Small intestine (tissue), 16 donors: ENCODE data around the gene DDX19B. TPM values are rescaled to one million over a fixed set of nuclear protein-coding genes. Genes with fewer than 3 reads are reported as not detected.
"Not testable (repeated sequence)": the region's sequence is repeated elsewhere in the genome, so short reads cannot be mapped to it uniquely, and the experiment has no call there.

Experiments
- DNase-seq, 2 donors: peaks; one replicate each; pipeline versions ENCODE4 v3.0.0 to v3.0.0-alpha.2; 2013
- FAIRE-seq: peaks from 2 replicates; lab custom pipeline; 2012; peaks lifted over from hg19 to GRCh38; lab: Jason Lieb, UNC
- H3K27ac ChIP-seq, 3 donors: one replicate each; pipeline ENCODE4 v1.5.1; 2013; ENCODE audit warnings: low read length in 2 of 3, mild to moderate bottlenecking in 2 of 3, control low read depth in 1 of 3, inconsistent platforms in 1 of 3, low read depth in 1 of 3, moderate library complexity in 1 of 3
- H3K27me3 ChIP-seq, 3 donors: one replicate each; pipeline ENCODE4 v1.6.1; 2013; ENCODE audit warnings: low read length in 3 of 3, inconsistent platforms in 1 of 3; ENCODE audit not compliant: control insufficient read depth in 3 of 3, insufficient read depth in 3 of 3
- H3K36me3 ChIP-seq, 3 donors: one replicate each; pipeline ENCODE4 v1.6.1; 2013; ENCODE audit warnings: low read length in 3 of 3, inconsistent platforms in 1 of 3, low read depth in 1 of 3, mild to moderate bottlenecking in 1 of 3, moderate library complexity in 1 of 3; ENCODE audit not compliant: control insufficient read depth in 3 of 3, insufficient read depth in 2 of 3
- H3K4me1 ChIP-seq, 3 donors: one replicate each; pipeline ENCODE4 v1.6.1; 2013; ENCODE audit warnings: low read length in 2 of 3, inconsistent platforms in 1 of 3, low read depth in 1 of 3, mild to moderate bottlenecking in 1 of 3, moderate library complexity in 1 of 3; ENCODE audit not compliant: control insufficient read depth in 3 of 3, insufficient read depth in 2 of 3
- H3K4me3 ChIP-seq, 3 donors: one replicate each; pipeline ENCODE4 v1.5.1; 2013; ENCODE audit warnings: low read length in 3 of 3, control low read depth in 1 of 3, inconsistent platforms in 1 of 3, low read depth in 1 of 3, mild to moderate bottlenecking in 1 of 3, moderate library complexity in 1 of 3
- H3K9me3 ChIP-seq, 2 donors: one replicate each; pipeline ENCODE4 v1.6.1; 2013; ENCODE audit warnings: low read depth in 1 of 2, low read length in 1 of 2; ENCODE audit not compliant: control insufficient read depth in 2 of 2, insufficient read depth in 1 of 2
- WGBS, 3 donors: extraction: QIAGEN DNeasy Blood & Tissue Kit; methylation state at CpG; one replicate each; pipeline ENCODE4 v1.1.7; 2013; 5-methylcytosine and 5-hydroxymethylcytosine counted together
- long read RNA-seq, 10 donors: transcript quantifications; one replicate each; lab custom pipeline, GENCODE V29; 2026
- polyA plus RNA-seq, 4 donors: library from polyadenylated mRNA; stranded (reverse) in 3 of 4; unstranded in 1 of 4; fragments of 200-250 nt in 3 of 4; fragments of 120-200 nt in 1 of 4; gene quantifications; one replicate each; pipeline versions ENCODE4 v1.2.1 to v1.2.3, GENCODE V29; 2013
- donor health status: healthy with polysubstance abuse.
- donor health status: control.
- donor health status: control.
- donor health status: Bipolar disorder and iron deficiency.
- donor health status: healthy.

Gene DDX19B
- polyA plus RNA-seq = 10 to 100 TPM; 21.3 to 28.9 (median 27.7) TPM
- long read RNA-seq, donor 1 = 0 reads
- long read RNA-seq, donor 2 = 0 reads
- long read RNA-seq, donor 3 = 0 reads
- long read RNA-seq, donor 4, partial matches to known transcripts = 0 of 1 reads
- long read RNA-seq, donor 4, other reads (novel, unspliced or antisense) = 0 of 1 reads
- long read RNA-seq, donor 5, partial matches to known transcripts = 0 of 1 reads
- long read RNA-seq, donor 5, other reads (novel, unspliced or antisense) = 0 of 1 reads
- long read RNA-seq, donor 6, partial matches to known transcripts = 0 of 8 reads
- long read RNA-seq, donor 6, other reads (novel, unspliced or antisense) = 0 of 8 reads
- long read RNA-seq, donor 7, transcript DDX19B-201 (12 exons, 3,386 nt) = major isoform, 5 of 7 reads
- long read RNA-seq, donor 7, partial matches to known transcripts = 0 of 7 reads
- long read RNA-seq, donor 7, other reads (novel, unspliced or antisense) = 0 of 7 reads
- long read RNA-seq, donor 8 = 0 reads
- long read RNA-seq, donor 9, partial matches to known transcripts = 0 of 1 reads
- long read RNA-seq, donor 9, other reads (novel, unspliced or antisense) = 0 of 1 reads
- long read RNA-seq, donor 10, transcript DDX19B-201 (12 exons, 3,386 nt) = major isoform, 7 of 11 reads
- long read RNA-seq, donor 10, partial matches to known transcripts = 0 of 11 reads
- long read RNA-seq, donor 10, other reads (novel, unspliced or antisense) = 0 of 11 reads

GRCh38 chr16:70298988-70299938 lies at the start of gene DDX19B:
DDX19B (plus strand) TSS chr16:70299186; CDS start chr16:70299298, 112 bp downstream.
- Histone ChIP-seq H3K27me3 (no peaks in the 10 kb centered on the region), H3K4me1 (peaks cover 0 to 5% (median 2%) of the 10 kb centered on the region in 3 donors), H3K36me3 (peaks cover 0 to 12% (median 2%) of the 10 kb centered on the region in 3 donors), H3K27ac (peak within 1 kb of the TSS; percentile 85 to 96 (median 92)), H3K4me3 (peak within 1 kb of the TSS; percentile 67 to 79 (median 76)), H3K9me3 (no peaks in the 10 kb centered on the region)
- FAIRE-seq (no peak), DNase-seq (peak; percentile 82 to 92)
- WGBS, 3 donors = 1% methylated on average over 37 of the region's 37 CpGs

- FAIRE-seq, H3K4me3 ChIP-seq, H3K27ac ChIP-seq, H3K4me1 ChIP-seq, H3K9me3 ChIP-seq, DNase-seq, H3K27me3 ChIP-seq: not testable (repeated sequence)
- peaks cover 4 to 36% (median 13%) of the 10 kb centered on the region in 3 donors for H3K36me3 ChIP-seq
- WGBS, 3 donors = 64 to 76% (median 75%) methylated on average over 4 of the region's 4 CpGs
These were observed 49.3 kb upstream of the DDX19B start for GRCh38 chr16:70249697-70250096.

DNA sequence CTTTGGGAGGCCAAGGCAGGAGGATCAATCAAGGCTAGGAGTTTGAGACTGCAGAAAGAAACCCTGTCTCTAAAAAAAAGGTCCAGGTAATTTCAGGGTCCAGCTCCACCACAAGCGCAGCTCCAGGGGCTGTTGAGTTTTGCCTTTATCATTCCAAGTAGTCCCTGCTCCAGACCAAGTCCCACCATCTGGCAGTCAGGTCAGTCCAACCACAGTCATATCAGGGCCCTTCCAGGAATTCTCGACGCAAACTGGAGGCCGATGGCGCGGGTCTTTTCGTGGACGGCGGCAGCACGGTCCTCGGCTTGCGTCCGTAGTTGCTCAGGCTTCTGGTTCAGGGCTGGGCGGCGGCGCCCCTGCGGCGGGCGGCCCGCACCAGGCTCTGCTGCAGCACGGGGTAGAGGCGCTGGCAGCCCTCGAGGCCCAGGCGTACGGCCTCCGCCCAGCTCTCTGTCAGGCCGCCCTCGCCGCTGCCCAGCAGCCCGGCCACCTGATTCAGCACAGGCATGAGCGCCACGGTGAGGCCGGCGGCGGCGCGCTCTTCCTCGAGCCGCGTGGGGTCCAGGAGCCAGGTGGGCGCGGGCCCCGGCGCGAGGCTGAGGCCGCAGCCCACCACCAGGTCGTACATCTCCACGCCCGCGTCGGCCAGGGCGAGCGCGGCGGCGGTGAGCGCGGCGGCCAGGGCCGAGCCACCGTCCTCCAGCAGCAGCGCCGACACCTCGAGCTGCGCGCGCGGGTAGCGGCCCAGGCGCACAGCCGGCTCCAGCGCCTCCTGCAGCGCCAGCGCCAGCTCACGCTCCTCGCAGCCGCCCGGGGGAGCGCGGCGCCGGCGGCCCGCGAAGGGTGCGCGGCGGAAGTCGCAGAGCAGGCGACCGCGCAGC lies 48.0 kb upstream of the DDX19B start:
- Histone ChIP-seq H3K4me3 (peak overlapping the region; percentile 50 to 98 (median 88)), H3K4me1 (peaks cover 0 to 15% (median 5%) of the 10 kb centered on the region in 3 donors), H3K27ac (peak overlapping the region; percentile 67 to 98 (median 94)), H3K36me3 (peaks cover 7 to 47% (median 18%) of the 10 kb centered on the region in 3 donors), H3K9me3 (no peaks in the 10 kb centered on the region), H3K27me3 (no peaks in the 10 kb centered on the region)
- FAIRE-seq (no peak), DNase-seq (peak; percentile 43 to 83)
- 0 to 1% (median 1%) methylated on average over 43 to 92 of the region's 92 CpGs for WGBS, 3 donors

GRCh38 chr16:70251629-70252354 lies 47.2 kb upstream of the DDX19B start, which contains the start of gene EXOSC6:
EXOSC6 (minus strand) TSS chr16:70251940; CDS start chr16:70251900, 40 bp downstream.
- WGBS, 3 donors = 2 to 3% (median 2%) methylated on average over 43 to 65 of the region's 65 CpGs
- FAIRE-seq (no peak), DNase-seq (peak; percentile 92 to 97)
- H3K4me3 ChIP-seq = peak within 1 kb of the TSS; percentile 50 to 98 (median 88)
- no peaks in the 10 kb centered on the region for H3K27me3 ChIP-seq
- peaks cover 0 to 15% (median 5%) of the 10 kb centered on the region in 3 donors for H3K4me1 ChIP-seq
- H3K9me3 ChIP-seq = no peaks in the 10 kb centered on the region
- peaks cover 7 to 54% (median 21%) of the 10 kb centered on the region in 3 donors for H3K36me3 ChIP-seq
- H3K27ac ChIP-seq = peak within 1 kb of the TSS; percentile 71 to 98 (median 94)

DNA sequence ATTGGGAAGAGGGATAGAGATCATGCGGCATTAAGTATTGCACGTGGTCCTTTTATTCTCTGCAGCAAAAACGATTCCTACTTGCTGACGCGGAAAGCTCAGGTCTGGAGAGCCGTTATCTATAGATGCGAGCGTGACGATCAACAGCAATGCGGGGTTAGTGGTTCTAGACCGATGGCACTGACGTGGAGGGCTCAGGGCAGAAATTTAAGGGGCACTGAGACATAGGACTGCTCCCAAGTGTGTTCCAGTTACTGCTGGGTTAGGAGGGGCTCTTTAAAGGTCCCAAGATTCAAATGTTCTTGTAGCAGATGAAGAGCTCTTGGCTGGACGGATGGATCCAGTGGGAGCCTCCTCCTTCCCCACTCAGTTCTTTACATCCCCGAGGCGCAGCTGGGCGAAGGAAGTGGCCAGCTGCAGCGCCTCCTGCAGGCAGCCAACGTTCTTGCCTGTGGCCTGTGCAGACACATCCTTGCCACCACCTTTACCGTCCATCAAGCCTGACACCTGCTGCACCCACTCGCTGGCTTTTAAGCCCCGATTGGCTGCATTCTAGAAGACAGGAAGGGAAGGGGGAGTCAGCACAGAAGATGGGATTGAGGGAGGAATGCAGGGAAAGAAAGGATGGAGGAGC lies 46.5 kb upstream of the DDX19B start:
- FAIRE-seq = no peak
- H3K4me1 ChIP-seq = peaks cover 0 to 15% (median 5%) of the 10 kb centered on the region in 3 donors
- H3K4me3 ChIP-seq = no peak overlapping the region
- H3K9me3 ChIP-seq = no peaks in the 10 kb centered on the region
- DNase-seq = no peak
- H3K27me3 ChIP-seq = no peaks in the 10 kb centered on the region
- H3K36me3 ChIP-seq = peaks cover 11 to 59% (median 25%) of the 10 kb centered on the region in 3 donors
- 86 to 90% (median 90%) methylated on average over 21 of the region's 21 CpGs for WGBS, 3 donors
- no peak overlapping the region for H3K27ac ChIP-seq

DNA sequence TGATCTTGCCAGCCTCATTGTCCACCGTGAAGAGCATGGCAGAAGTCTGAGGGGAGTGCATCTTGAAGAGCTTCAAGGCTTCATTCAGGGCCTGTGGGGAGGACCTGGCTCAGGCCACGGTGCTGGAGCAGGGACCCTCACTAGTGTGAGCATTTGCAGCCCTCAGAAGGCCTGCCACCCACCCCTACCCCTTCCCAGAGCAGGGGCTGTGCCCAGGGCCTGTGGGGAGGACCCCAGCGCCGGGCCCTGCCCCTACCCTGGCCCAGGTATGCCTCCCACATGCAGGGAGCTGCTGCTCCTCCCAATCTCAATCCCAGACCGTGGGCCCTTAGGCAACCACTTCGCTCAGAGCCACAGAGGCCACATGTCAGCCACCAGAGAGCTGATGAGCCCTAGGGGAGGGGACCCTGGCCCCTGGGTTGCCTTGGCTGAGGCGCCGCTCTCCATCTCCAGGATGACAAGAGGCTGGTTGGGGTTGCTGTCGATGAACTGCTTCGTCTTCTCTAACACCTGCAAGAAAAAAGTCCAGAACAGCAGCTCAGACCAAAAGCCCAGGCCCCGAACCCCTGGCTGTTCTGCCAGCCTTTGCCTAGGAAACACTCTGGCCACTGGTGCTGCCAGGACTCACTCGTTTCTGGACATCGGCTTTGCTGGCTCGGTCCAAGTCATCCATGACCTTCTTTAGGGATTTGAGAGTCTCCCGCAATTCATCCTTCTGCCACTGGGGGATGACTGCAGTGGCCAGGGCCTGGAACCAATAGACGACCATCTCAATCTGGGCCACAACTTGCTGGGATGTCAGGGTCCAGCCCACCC lies 45.5 kb upstream of the DDX19B start:
- 83 to 87% (median 84%) methylated on average over 16 of the region's 16 CpGs for WGBS, 3 donors
- H3K9me3 ChIP-seq = no peaks in the 10 kb centered on the region
- FAIRE-seq (no peak), DNase-seq (peak; percentile 31 to 43)
- H3K4me3 ChIP-seq = no peak overlapping the region
- peaks cover 0 to 15% (median 5%) of the 10 kb centered on the region in 3 donors for H3K4me1 ChIP-seq
- no peaks in the 10 kb centered on the region for H3K27me3 ChIP-seq
- no peak overlapping the region for H3K27ac ChIP-seq
- H3K36me3 ChIP-seq = peaks cover 14 to 65% (median 29%) of the 10 kb centered on the region in 3 donors
